Naive B cell (primary cell): ENCODE measurements around the gene ART4. TPM values are rescaled to one million over a fixed set of nuclear protein-coding genes. Genes with fewer than 3 reads are reported as not detected.

Experiments
- ATAC-seq, 2 donors: fragments of 150-1000 bp; cut with Tn5 transposase; 2 replicates each; pipeline ENCODE4 v1.10.0; 2021; ENCODE audit warnings: low read depth in 2 of 2, mild to moderate bottlenecking in 2 of 2, moderate library complexity in 2 of 2
- DNase-seq: peaks from one replicate; pipeline ENCODE4 v3.0.0; 2022
- H3K27ac Mint-ChIP-seq, 6 donors: one replicate each; pipeline ENCODE4 v1.8.0; 2020 to 2022; ENCODE audit warnings: mild to moderate bottlenecking in 6 of 6, mixed read lengths in 6 of 6, moderate library complexity in 5 of 6, inconsistent platforms in 2 of 6
- H3K27me3 Mint-ChIP-seq, 3 donors: one replicate each; pipeline ENCODE4 v1.8.0; 2021 to 2022; ENCODE audit warnings: mixed read lengths in 3 of 3, mild to moderate bottlenecking in 1 of 3
- H3K36me3 Mint-ChIP-seq, 2 donors: one replicate each; pipeline ENCODE4 v1.8.0; 2020 to 2022; ENCODE audit warnings: mixed read lengths in 2 of 2, inconsistent platforms in 1 of 2, mild to moderate bottlenecking in 1 of 2
- H3K4me1 Mint-ChIP-seq, 3 donors: one replicate each; pipeline ENCODE4 v1.8.0; 2020 to 2022; ENCODE audit warnings: mixed read lengths in 3 of 3, inconsistent platforms in 1 of 3, mild to moderate bottlenecking in 1 of 3, moderate library complexity in 1 of 3
- H3K4me3 Mint-ChIP-seq, 8 donors: one replicate each; pipeline ENCODE4 v1.8.0; 2020 to 2022; ENCODE audit warnings: mild to moderate bottlenecking in 8 of 8, mixed read lengths in 8 of 8, moderate library complexity in 8 of 8, inconsistent platforms in 2 of 8
- H3K9me3 Mint-ChIP-seq, 7 donors: one replicate each; pipeline ENCODE4 v1.8.0; 2020 to 2022; ENCODE audit warnings: mixed read lengths in 7 of 7, mild to moderate bottlenecking in 5 of 7, inconsistent platforms in 2 of 7, moderate library complexity in 1 of 7
- polyA plus RNA-seq, 6 donors: library from polyadenylated mRNA; unstranded; fragments of 300-500 nt; fragmentation: Illumina TruSeq; gene quantifications; one replicate each; pipeline ENCODE4 v1.2.3, GENCODE V29; 2021; ENCODE audit warnings: low read depth in 6 of 6

ART4 gene
- polyA plus RNA-seq, 6 donors from 2014 or later = not detected

DNA sequence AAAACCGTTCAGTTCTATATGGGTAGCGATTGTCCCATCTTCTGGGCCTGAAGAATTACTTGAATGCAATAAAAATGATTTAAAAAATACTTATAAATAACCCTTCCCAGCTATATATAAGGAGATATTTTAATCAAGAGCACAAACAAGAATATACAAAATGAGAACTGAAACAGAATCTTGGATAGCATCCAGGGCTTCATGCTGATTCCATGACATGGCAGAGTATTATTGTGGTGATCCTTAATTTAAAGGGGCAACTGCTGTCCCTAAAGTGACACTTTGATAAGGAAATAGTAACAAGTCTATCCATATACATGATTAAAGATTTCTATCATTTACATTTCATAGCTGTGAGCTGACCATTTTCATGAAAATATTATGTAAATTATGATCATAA is 58.9 kb downstream of the ART4 start:
- Mint-ChIP-seq H3K4me3 (no peak overlapping the region), H3K4me1 (peaks cover 0 to 6% (median 0%) of the 10 kb centered on the region in 3 donors), H3K27me3 (no peaks in the 10 kb centered on the region), H3K27ac (peak overlapping the region in 2 of 6 donors; percentile 9 to 15), H3K36me3 (peaks cover 9 to 20% of the 10 kb centered on the region in 2 donors), H3K9me3 (no peaks in the 10 kb centered on the region)
- DNase-seq (no peak), ATAC-seq (no peak)

DNA sequence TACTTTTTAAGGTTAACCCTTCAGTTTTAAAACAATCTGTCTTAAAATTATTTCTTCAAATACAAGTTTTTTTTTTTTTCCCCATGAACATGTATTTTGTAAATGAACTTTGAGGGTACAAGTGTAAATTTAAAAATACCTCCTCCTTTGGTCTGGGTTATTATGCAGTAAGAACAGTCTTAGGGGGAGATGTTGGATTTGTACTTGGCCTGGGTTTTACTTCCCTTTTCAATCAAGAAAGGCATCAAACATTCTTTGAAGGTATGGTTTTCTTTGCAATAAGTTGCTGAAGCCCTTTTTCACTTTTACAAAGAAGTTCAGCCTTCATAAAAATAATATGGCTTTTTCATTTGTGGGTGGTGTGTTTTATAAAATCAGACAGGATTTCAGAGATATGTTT is 60.6 kb downstream of the ART4 start:
- Mint-ChIP-seq H3K4me3 (no peak overlapping the region), H3K27me3 (no peaks in the 10 kb centered on the region), H3K27ac (no peak overlapping the region), H3K4me1 (peaks cover 0 to 6% (median 0%) of the 10 kb centered on the region in 3 donors), H3K36me3 (peaks cover 0 to 11% of the 10 kb centered on the region in 2 donors), H3K9me3 (no peaks in the 10 kb centered on the region)
- ATAC-seq = no peak
- DNase-seq = no peak

DNA sequence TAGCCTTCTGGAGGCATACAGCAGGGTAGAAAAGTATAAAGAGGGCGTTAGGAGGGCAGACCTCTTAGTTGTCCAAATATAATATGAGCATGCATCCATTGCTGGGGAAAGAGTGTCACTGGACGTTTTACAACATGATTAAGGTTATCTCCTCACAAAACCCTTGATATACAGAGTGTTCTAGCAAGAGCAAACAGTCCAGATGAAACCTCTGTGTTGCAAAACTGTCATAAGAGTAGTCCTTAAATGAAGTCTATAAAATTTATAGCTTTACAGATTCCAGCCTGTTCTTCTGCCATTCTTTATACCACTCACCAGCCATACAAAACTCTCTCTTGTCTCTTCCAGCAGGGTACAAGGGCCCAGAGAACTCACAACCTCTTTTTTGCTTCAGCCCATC is 61.8 kb downstream of the ART4 start:
- DNase-seq = no peak
- Mint-ChIP-seq H3K36me3 (peaks cover 0 to 2% of the 10 kb centered on the region in 2 donors), H3K4me1 (peaks cover 0 to 6% (median 0%) of the 10 kb centered on the region in 3 donors), H3K9me3 (no peaks in the 10 kb centered on the region), H3K27me3 (no peaks in the 10 kb centered on the region), H3K4me3 (no peak overlapping the region), H3K27ac (peak overlapping the region in 1 of 6 donors; percentile 12)
- no peak for ATAC-seq

DNA sequence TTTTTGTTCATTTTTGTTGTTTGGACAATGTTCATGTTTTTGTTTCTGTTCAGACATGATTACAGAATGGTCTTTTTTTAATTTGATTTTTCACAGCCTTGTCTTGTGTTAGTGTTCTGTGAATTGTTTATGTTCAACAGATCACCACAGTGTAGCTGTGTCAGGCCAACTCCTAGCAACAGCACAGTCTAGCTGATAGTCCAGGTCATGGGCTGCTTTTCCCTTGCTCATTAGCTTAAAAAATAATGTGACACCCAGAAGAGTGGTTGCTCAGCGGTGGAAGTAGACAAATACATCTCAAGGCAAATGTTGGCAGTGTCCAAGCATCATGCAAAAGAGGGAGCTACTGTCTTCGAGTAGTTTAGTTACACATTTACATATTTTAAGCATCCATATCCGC is 62.5 kb downstream of the ART4 start:
- no peak overlapping the region for H3K27ac Mint-ChIP-seq
- DNase-seq (no peak), ATAC-seq (no peak)
- no peaks in the 10 kb centered on the region for H3K27me3 Mint-ChIP-seq
- no peaks in the 10 kb centered on the region for H3K9me3 Mint-ChIP-seq
- no peak overlapping the region for H3K4me3 Mint-ChIP-seq
- peaks cover 0 to 6% (median 0%) of the 10 kb centered on the region in 3 donors for H3K4me1 Mint-ChIP-seq
- no peaks in the 10 kb centered on the region for H3K36me3 Mint-ChIP-seq

DNA sequence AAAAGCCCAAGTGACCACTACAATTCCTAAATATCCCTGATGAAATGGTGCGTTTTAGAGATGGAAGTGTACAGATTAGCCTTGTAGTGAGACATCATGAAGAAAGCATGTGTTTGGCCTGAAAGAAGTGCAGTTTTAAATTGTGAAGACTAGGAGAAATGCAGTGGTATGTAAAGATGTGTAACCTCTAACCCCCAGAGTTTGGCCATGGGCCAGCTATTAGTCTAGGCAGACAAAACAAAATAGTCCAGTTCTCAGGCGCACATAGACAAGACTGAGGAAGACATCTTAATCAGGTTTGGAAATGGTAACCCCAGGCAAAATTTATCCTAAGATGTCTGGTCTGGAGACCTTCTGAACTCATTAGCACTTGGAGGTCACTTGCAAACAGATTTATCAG is 63.5 kb downstream of the ART4 start:
- Mint-ChIP-seq H3K4me1 (peaks cover 7 to 16% (median 9%) of the 10 kb centered on the region in 3 donors), H3K27me3 (no peaks in the 10 kb centered on the region), H3K27ac (no peak overlapping the region), H3K36me3 (no peaks in the 10 kb centered on the region), H3K9me3 (no peaks in the 10 kb centered on the region), H3K4me3 (no peak overlapping the region)
- ATAC-seq (no peak), DNase-seq (no peak)

DNA sequence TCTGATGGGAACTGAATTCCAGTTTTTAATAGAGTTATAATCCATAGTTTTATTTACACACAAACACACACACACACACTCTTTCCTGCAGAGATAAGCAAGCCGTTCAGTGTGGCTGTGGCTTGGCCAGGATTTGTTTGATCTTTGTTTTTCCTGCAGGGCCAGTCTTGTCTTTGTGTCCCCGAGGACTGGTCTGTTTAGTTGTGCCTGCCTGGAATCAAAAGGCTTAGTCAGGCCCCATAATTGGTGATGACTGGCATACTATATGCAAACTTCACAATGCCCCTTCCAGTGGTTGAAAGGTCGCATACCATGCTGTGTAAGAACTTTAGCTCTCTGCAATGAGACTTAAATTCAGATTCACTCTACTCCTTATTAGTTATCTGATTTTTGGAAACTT is 66.1 kb downstream of the ART4 start:
- no peak for DNase-seq
- ATAC-seq = no peak
- no peaks in the 10 kb centered on the region for H3K9me3 Mint-ChIP-seq
- H3K4me1 Mint-ChIP-seq = peaks cover 17 to 32% (median 23%) of the 10 kb centered on the region in 3 donors
- H3K36me3 Mint-ChIP-seq = no peaks in the 10 kb centered on the region
- peak overlapping the region in 2 of 8 donors; percentile 21 to 94 for H3K4me3 Mint-ChIP-seq
- peak overlapping the region in 1 of 6 donors; percentile 60 for H3K27ac Mint-ChIP-seq
- H3K27me3 Mint-ChIP-seq = no peaks in the 10 kb centered on the region

DNA sequence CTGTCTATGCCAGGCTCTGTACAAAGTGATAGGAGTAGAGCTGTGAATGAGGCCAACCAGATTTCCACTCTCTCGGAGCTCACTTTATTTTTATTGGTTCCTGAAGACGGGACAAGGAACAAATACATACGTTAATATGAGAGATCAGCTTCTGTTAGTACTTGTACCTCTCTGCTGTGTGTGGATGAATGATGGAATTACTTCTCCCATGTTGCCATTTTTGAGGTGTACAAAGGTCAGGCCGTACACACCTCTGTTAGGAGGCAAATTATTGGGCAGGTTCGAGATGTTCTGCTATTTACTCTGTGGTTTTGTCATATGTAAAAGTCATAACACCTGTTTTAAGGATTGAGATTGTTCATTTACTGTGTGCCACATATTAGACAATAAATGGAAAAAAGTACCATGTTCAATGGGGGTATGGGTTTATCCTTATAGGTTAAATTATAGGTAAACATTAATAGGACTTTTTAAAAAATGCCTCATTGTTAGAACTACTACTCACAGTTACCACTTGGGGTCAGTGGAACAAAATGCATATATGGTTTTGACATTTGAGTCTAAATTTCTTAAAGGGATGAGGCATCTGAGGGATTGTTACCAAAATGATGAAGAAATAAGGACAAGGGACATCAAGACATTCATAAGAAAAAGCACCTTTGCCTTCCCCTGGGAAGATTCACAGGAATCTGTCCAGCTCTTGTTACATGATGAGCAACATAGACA is 66.9 kb downstream of the ART4 start:
- H3K4me1 Mint-ChIP-seq = peaks cover 26 to 40% (median 29%) of the 10 kb centered on the region in 3 donors
- no peaks in the 10 kb centered on the region for H3K36me3 Mint-ChIP-seq
- peak overlapping the region in 2 of 6 donors; percentile 60 to 65 for H3K27ac Mint-ChIP-seq
- ATAC-seq = no peak
- no peaks in the 10 kb centered on the region for H3K27me3 Mint-ChIP-seq
- no peaks in the 10 kb centered on the region for H3K9me3 Mint-ChIP-seq
- peak overlapping the region in 2 of 8 donors; percentile 48 to 94 for H3K4me3 Mint-ChIP-seq
- DNase-seq = no peak

DNA sequence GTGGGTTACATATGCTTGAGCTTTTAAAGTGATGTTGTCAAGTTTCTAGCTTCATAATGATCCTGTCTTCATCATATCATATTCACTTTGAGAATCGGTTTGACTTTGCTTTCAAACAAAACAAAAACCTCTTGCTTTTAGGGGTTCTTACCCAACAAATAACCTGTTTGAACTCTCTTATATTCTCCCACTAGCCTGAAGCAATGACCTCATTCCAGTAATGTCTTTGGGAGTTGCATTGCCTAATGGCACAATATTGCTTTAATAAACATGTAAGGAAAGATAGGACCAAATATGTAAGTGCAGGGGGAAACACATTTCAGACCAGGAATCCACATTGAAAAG is 67.7 kb downstream of the ART4 start:
- no peaks in the 10 kb centered on the region for H3K27me3 Mint-ChIP-seq
- H3K27ac Mint-ChIP-seq = peak overlapping the region; percentile 15 to 97 (median 75)
- no peaks in the 10 kb centered on the region for H3K36me3 Mint-ChIP-seq
- H3K9me3 Mint-ChIP-seq = peaks cover 0 to 3% (median 0%) of the 10 kb centered on the region in 7 donors
- H3K4me1 Mint-ChIP-seq = peaks cover 32 to 44% (median 37%) of the 10 kb centered on the region in 3 donors
- peak overlapping the region in 7 of 8 donors; percentile 94 to 100 (median 99) for H3K4me3 Mint-ChIP-seq
- ATAC-seq (no peak), DNase-seq (no peak)

Other genes starting within 250 kb of the ART4 start
- gene GUCY2C, start 146.9 kb downstream of the ART4 start, polyA plus RNA-seq = under 1 TPM in 5 of 6 donors, not detected in 1; 0.06 to 0.32 (median 0.20) TPM
- gene WBP11, start 40.0 kb downstream of the ART4 start, polyA plus RNA-seq = 10 to 100 TPM; 37.0 to 69.1 (median 59.0) TPM
- gene C12orf60, start 39.9 kb downstream of the ART4 start, polyA plus RNA-seq = 1 to 10 TPM in 5 of 6 donors, not detected in 1; 1.1 to 1.9 (median 1.6) TPM
- gene SMCO3, start 29.3 kb downstream of the ART4 start, polyA plus RNA-seq = under 1 TPM in 3 of 6 donors, not detected in 3; 0.23 to 0.65 (median 0.35) TPM
- gene MGP, start 42.3 kb upstream of the ART4 start, polyA plus RNA-seq = 1 to 10 TPM in 1 of 6 donors, under 1 TPM in 2, not detected in 3; 0.29 to 1.4 (median 0.57) TPM
- 1 to 10 TPM; 2.4 to 4.8 (median 2.7) TPM for gene ERP27, start 95.0 kb upstream of the ART4 start, polyA plus RNA-seq
- gene ARHGDIB, start 118.1 kb upstream of the ART4 start, polyA plus RNA-seq = 1,000 to 10,000 TPM; 2,706 to 4,844 (median 2,864) TPM
- not detected for gene PDE6H, start 129.5 kb upstream of the ART4 start, polyA plus RNA-seq